Heart left ventricle (tissue), 16 donors: ENCODE data around the gene TRPT1. TPM values are rescaled to one million over a fixed set of nuclear protein-coding genes. Genes with fewer than 3 reads are reported as not detected.
A peak's percentile ranks its signal among the peaks of the same experiment; 100 is the strongest.

ENCODE experiments used
- ATAC-seq, 4 donors: fragments of 200-7000 bp; cut with Tn5 transposase; one replicate each; pipeline ENCODE4 v1.9.1; 2020 to 2022; ENCODE audit warnings: moderate library complexity in 4 of 4, mild to moderate bottlenecking in 3 of 4, moderate number of reproducible peaks in 1 of 4
- DNase-seq, 5 donors: peaks; one replicate each; pipeline ENCODE4 v3.0.0-alpha.2; 2020
- H3K27ac ChIP-seq, 12 donors: fragments of 200-600 bp; sonication (generic) in 4 of 12; one replicate each; pipeline versions ENCODE4 v1.5.0 to v1.8.0; 2016 to 2022; ENCODE audit warnings: mild to moderate bottlenecking in 2 of 12
- H3K27me3 ChIP-seq, 9 donors: fragments of 200-600 bp; sonication (generic) in 2 of 9; one replicate each; pipeline versions ENCODE4 v1.5.1 to v1.8.0; 2016 to 2022; ENCODE audit warnings: mild to moderate bottlenecking in 3 of 9
- H3K36me3 ChIP-seq, 9 donors: fragments of 200-600 bp; sonication (generic) in 2 of 9; one replicate each; pipeline versions ENCODE4 v1.5.0 to v1.8.0; 2018 to 2022; ENCODE audit warnings: mild to moderate bottlenecking in 2 of 9
- H3K4me1 ChIP-seq, 12 donors: fragments of 200-600 bp; sonication (generic) in 4 of 12; one replicate each; pipeline versions ENCODE4 v1.5.0 to v1.8.0; 2016 to 2022; ENCODE audit warnings: mild to moderate bottlenecking in 3 of 12
- H3K4me3 ChIP-seq, 12 donors: fragments of 200-600 bp; sonication (generic) in 4 of 12; one replicate each; pipeline versions ENCODE4 v1.5.0 to v1.8.0; 2017 to 2022; ENCODE audit warnings: mild to moderate bottlenecking in 9 of 12, moderate library complexity in 4 of 12
- H3K9me3 ChIP-seq, 12 donors: fragments of 200-600 bp; sonication (generic) in 4 of 12; one replicate each; pipeline versions ENCODE4 v1.5.0 to v1.8.0; 2016 to 2022; ENCODE audit warnings: mild to moderate bottlenecking in 1 of 12
- POLR2A ChIP-seq, 2 donors: fragments of 450-650 bp; IDR thresholded peaks; one replicate each; pipeline ENCODE4 v1.6.1; 2017; ENCODE audit warnings: antibody characterized with exemption in 2 of 2, mild to moderate bottlenecking in 2 of 2, moderate library complexity in 2 of 2
- WGBS, 4 donors: extraction: QIAGEN DNeasy Blood & Tissue Kit in 2 of 4; methylation state at CpG; one replicate each; pipeline versions ENCODE4 v1.1.5 to v1.1.7; 2013 to 2018; 5-methylcytosine and 5-hydroxymethylcytosine counted together
- intact Hi-C, 10 donors: fragments of 100-400 bp; cut with DNase I; formaldehyde crosslinking; loops; one replicate each; pipeline versions ENCODE4 v1.11.1 to v1.14.2; 2022
- polyA plus RNA-seq, 2 donors: library from polyadenylated mRNA; stranded (reverse); fragments of 200-250 nt; gene quantifications; one replicate each; pipeline ENCODE4 v1.2.3, GENCODE V29; 2013
- total RNA-seq, 9 donors: library from RNA; depleted of rRNA in 2 of 9; stranded (reverse); fragments of >200 nt in 2 of 9; fragmentation: NEBNext Ultra II Directional in 3 of 9; extraction: Animal tissue kit (Norgen Biotek cat#: 25700) in 3 of 9; gene quantifications; one replicate each; pipeline versions ENCODE4 v1.1.0 to v1.2.4, GENCODE V29; 2016 to 2023
- TF ChIP-seq, protein P1 (sequence below), 12 donors: fragments of 200-600 bp; sonication (generic) in 4 of 12; IDR thresholded peaks; one replicate each; pipeline versions ENCODE4 v1.5.0 to v1.8.0; 2018 to 2022; ENCODE audit warnings: antibody characterized with exemption in 12 of 12, mild to moderate bottlenecking in 5 of 12
- donor health status: ischemic (EF 13 %, LVEDD 7.1; RV severe dilation, severe dysfunction).
- donor health status: healthy with polysubstance abuse.
- donor health status: DM: no; HTN: yes; CAD: no.
- donor health status: DM: no; HTN: no; CAD: no.
- donor health status: ischemic (EF 25% LVEDD 6.9; RV normal size, moderate dysfunction).
- donor health status: ischemic (EF 25% LVEDD 5.7; RV mildly dilated, moderate dysfunction).
- donor health status: healthy.
- donor health status: DM: yes; HTN: yes; CAD: no.
- donor health status: ischemic (EF 35%, LVEDD 5.7; RV mildly dilated, moderate dysfunction).
- donor health status: nonischemic (EF 11% LVEDD 7.7; RV severe dilation, severe dysfunction).
- donor health status: DM: yes; HTN: yes; CAD: no.
- donor health status: PGD.
- donor health status: ischemic (EF 29% LVEDD 5.4; RV normal size, mild dysfunction).
- donor health status: nonischemic (EF 23%, LVEDD 6.1; RV moderate dilation, normal function).

The TRPT1 gene
- total and polyA plus RNA-seq, 11 donors = 51.2 to 146 (median 65.3) TPM

DNA sequence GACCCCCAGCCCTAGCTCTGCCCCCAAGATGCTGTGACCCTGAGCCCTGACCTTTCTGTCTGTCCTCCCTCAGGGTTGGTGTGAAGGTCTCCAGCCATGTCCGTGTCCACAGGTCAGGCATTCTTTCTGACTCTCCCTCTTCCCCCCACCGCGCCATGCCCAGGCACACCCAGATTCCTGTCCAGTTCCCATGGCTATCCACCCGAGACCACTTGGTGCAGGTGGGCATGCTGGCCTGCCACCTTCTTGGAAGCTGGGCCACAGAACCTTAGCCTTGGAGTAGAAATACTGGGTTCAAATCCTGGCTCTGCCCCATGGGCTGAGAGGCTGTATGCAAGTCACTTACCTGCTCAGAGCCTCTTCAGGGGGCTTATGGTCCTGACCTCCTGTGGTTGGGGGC, 23.1 kb upstream of the TRPT1 start:
- Histone ChIP-seq H3K36me3 (peaks cover 0 to 4% (median under 1%) of the 10 kb centered on the region in 9 donors), H3K9me3 (no peaks in the 10 kb centered on the region), H3K4me1 (peaks cover 5 to 67% (median 41%) of the 10 kb centered on the region in 12 donors), H3K4me3 (no peak overlapping the region), H3K27ac (no peak overlapping the region), H3K27me3 (no peaks in the 10 kb centered on the region)
- ATAC-seq = no peak
- WGBS, 4 donors = 89 to 96% (median 96%) methylated on average over 4 of the region's 4 CpGs
- intact Hi-C loops = no loop called here
- no peak for DNase-seq
- TF ChIP-seq, protein P1, sequence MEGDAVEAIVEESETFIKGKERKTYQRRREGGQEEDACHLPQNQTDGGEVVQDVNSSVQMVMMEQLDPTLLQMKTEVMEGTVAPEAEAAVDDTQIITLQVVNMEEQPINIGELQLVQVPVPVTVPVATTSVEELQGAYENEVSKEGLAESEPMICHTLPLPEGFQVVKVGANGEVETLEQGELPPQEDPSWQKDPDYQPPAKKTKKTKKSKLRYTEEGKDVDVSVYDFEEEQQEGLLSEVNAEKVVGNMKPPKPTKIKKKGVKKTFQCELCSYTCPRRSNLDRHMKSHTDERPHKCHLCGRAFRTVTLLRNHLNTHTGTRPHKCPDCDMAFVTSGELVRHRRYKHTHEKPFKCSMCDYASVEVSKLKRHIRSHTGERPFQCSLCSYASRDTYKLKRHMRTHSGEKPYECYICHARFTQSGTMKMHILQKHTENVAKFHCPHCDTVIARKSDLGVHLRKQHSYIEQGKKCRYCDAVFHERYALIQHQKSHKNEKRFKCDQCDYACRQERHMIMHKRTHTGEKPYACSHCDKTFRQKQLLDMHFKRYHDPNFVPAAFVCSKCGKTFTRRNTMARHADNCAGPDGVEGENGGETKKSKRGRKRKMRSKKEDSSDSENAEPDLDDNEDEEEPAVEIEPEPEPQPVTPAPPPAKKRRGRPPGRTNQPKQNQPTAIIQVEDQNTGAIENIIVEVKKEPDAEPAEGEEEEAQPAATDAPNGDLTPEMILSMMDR (IDR thresholded peaks at IDR 0.05) = no peak
- TF ChIP-seq POLR2A (IDR thresholded peaks at IDR 0.05) = no peak

DNA sequence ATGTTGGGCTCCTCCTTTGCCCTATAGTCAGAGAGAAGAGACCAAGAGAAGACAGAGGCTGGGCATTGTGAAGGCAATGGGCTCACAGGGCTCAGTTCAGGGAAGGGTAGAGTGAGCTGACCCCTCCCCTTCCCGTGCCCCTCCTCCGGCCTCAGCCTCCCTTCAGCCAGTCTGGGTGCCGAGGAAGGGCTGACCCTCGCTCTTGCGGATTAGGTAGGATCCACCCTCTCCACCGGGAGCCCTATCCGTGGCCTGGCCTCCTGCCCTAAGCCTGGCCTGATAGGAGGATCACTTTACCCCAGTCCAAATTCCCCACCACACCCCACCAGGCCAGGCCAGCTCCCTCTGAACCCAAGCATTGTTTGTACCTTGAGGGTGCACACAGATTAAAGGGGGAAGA, 22.6 kb upstream of the TRPT1 start:
- DNase-seq = no peak
- no peak for TF ChIP-seq POLR2A (IDR thresholded peaks at IDR 0.05)
- TF ChIP-seq, protein P1 (IDR thresholded peaks at IDR 0.05) = no peak
- ATAC-seq = no peak
- 76 to 96% (median 81%) methylated on average over 7 of the region's 7 CpGs for WGBS, 4 donors
- H3K9me3 ChIP-seq = no peaks in the 10 kb centered on the region
- H3K36me3 ChIP-seq = peaks cover 0 to 8% (median 5%) of the 10 kb centered on the region in 9 donors
- peaks cover 5 to 66% (median 40%) of the 10 kb centered on the region in 12 donors for H3K4me1 ChIP-seq
- no peak overlapping the region for H3K27ac ChIP-seq
- no peak overlapping the region for H3K4me3 ChIP-seq
- no peaks in the 10 kb centered on the region for H3K27me3 ChIP-seq
- intact Hi-C loops = no loop called here

DNA sequence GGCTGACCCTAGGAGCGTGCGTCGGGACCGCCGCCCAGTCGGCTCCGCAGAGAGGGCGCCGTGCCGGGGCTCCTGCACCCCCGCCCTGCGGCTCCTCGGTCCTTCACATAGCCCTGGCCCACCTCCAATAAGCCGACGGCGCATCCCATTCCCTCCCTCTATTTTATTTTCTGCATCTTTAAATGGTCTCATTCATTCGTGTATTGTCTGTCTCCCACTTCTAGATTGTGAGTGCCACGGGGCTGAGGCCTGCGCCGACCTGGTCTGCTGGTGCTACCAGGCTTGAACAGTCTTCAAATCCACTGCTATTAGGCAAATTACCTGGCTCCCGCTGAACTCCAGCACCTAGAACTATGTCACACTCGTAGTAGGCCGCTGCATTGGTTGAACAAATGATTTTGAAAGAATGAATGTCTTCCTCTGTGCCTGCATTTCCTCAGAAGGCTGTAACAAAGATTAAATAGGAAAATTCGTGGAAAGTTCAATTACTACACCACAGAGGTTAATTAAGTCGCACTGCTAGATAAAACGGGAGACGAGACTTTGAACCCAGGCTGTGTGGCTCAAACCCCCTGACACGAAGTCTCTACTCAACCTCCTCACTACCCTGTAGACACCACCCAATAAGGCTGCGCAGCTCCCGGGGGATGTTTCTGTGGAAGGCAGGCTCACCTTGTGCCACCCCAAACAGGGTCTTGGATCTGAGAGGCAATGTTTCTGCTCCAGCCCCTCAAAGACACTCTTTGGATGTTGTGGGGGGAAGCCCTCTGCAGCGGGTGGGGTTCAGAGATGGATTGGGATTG, 21.9 kb upstream of the TRPT1 start:
- WGBS, 4 donors = 35 to 42% (median 36%) methylated on average over 31 of the region's 31 CpGs
- H3K36me3 ChIP-seq = peaks cover 0 to 15% (median 8%) of the 10 kb centered on the region in 9 donors
- H3K27me3 ChIP-seq = no peaks in the 10 kb centered on the region
- H3K4me1 ChIP-seq = peaks cover 5 to 65% (median 37%) of the 10 kb centered on the region in 12 donors
- intact Hi-C loops = loop anchor here in 2 of 10 donors (2.0 kb wide), 2 partner anchors 21 to 57 kb away; partner anchors contain the start of gene ESRRA (in 2 of the 2)
- no peaks in the 10 kb centered on the region for H3K9me3 ChIP-seq
- peak in 2 of 4 donors; percentile 0 to 1 for ATAC-seq
- TF ChIP-seq, protein P1 (IDR thresholded peaks at IDR 0.05) = no peak
- TF ChIP-seq POLR2A (IDR thresholded peaks at IDR 0.05) = no peak
- peak overlapping the region; percentile 49 to 90 (median 72) for H3K4me3 ChIP-seq
- no peak for DNase-seq
- peak overlapping the region; percentile 37 to 96 (median 92) for H3K27ac ChIP-seq
